A673 (cell line): ENCODE measurements around the gene RASIP1. TPM values are rescaled to one million over a fixed set of nuclear protein-coding genes. Genes with fewer than 3 reads are reported as not detected.
"Not testable (repeated sequence)": the region's sequence is repeated elsewhere in the genome, so short reads cannot be mapped to it uniquely, and the experiment has no call there.

Source experiments
- BruUV-seq: library from RNA; stranded (reverse); fragments of 400-500 nt; replicated peaks from 2 replicates; lab custom pipeline; 2021; lab: Mats Ljungman, UMichigan
- CTCF ChIA-PET: fragments of 300-600 bp; sonication (Branson Sonifier 250); formaldehyde crosslinking; loops from one replicate; lab custom pipeline; 2022; ENCODE audit warnings: antibody characterized with exemption; lab: Charles Lee
- POLR2A ChIA-PET: fragments of 300-600 bp; sonication (Branson Sonifier 250); formaldehyde crosslinking; loops from one replicate; lab custom pipeline; 2022; ENCODE audit warnings: antibody characterized with exemption; ENCODE audit not compliant: low non-redundant PET; lab: Charles Lee
- DNase-seq: peaks from one replicate; pipeline ENCODE4 v3.0.0-alpha.2; 2015; ENCODE audit warnings: low spot score
- H3K27ac ChIP-seq: fragments of 200-600 bp; sonication (generic); 2 replicates; pipeline ENCODE4 v1.5.1; 2016; ENCODE audit warnings: mixed run types, low read depth, mild to moderate bottlenecking, mixed read lengths, antibody characterized with exemption, low read length; ENCODE audit not compliant: poor library complexity, severe bottlenecking
- H3K27me3 ChIP-seq: fragments of 200-600 bp; sonication (generic); replicated peaks from 2 replicates; pipeline ENCODE4 v1.6.1; 2017; ENCODE audit warnings: mixed run types, low read depth, mild to moderate bottlenecking, mixed read lengths, antibody characterized with exemption, low read length; ENCODE audit not compliant: insufficient read depth, poor library complexity
- H3K36me3 ChIP-seq: fragments of 200-600 bp; sonication (generic); 2 replicates; pipeline ENCODE4 v1.6.1; 2016; ENCODE audit warnings: mixed run types, mild to moderate bottlenecking, mixed read lengths, antibody characterized with exemption, low read length; ENCODE audit not compliant: insufficient read depth, poor library complexity, severe bottlenecking
- H3K4me1 ChIP-seq: fragments of 200-600 bp; sonication (generic); 2 replicates; pipeline ENCODE4 v1.6.1; 2017; ENCODE audit warnings: mixed run types, mild to moderate bottlenecking, mixed read lengths, antibody characterized with exemption, low read length; ENCODE audit not compliant: insufficient read depth, poor library complexity, severe bottlenecking
- H3K4me3 ChIP-seq: fragments of 200-600 bp; sonication (generic); 2 replicates; pipeline ENCODE4 v1.5.1; 2016; ENCODE audit warnings: low read depth, mixed run types, mild to moderate bottlenecking, mixed read lengths, low read length; ENCODE audit not compliant: poor library complexity, severe bottlenecking
- H3K9me3 ChIP-seq: fragments of 200-600 bp; sonication (generic); 2 replicates; pipeline ENCODE4 v1.6.1; 2016; ENCODE audit warnings: mixed run types, low read depth, mild to moderate bottlenecking, mixed read lengths, antibody characterized with exemption, low read length; ENCODE audit not compliant: poor library complexity, severe bottlenecking
- EZH2 ChIP-seq: fragments of 200-600 bp; sonication (generic); IDR thresholded peaks from 2 replicates; pipeline ENCODE4 v1.6.1; 2017; ENCODE audit warnings: borderline replicate concordance, low read depth, mild to moderate bottlenecking, mixed read lengths, antibody characterized with exemption, low read length; ENCODE audit not compliant: poor library complexity, severe bottlenecking
- intact Hi-C: fragments of 100-400 bp; cut with micrococcal nuclease; formaldehyde crosslinking; loops from one replicate; pipeline ENCODE4 v1.10.0; 2022; ENCODE audit not compliant: unreplicated experiment
- total RNA-seq: library from RNA; stranded (reverse); gene quantifications from 2 replicates; pipeline ENCODE4 v1.2.3, GENCODE V29; 2021
- TF ChIP-seq, protein P1 (sequence below): fragments of 300-800, 200-600 bp; sonication (generic); conservative IDR thresholded peaks from 2 replicates; pipeline ENCODE4 v1.5.1; 2017; ENCODE audit warnings: low read depth, mild to moderate bottlenecking, antibody characterized with exemption, low read length, moderate library complexity, mixed read lengths

Gene RASIP1
- total RNA-seq, 1 experiment from 2014 or later: 3.8 TPM

DNA sequence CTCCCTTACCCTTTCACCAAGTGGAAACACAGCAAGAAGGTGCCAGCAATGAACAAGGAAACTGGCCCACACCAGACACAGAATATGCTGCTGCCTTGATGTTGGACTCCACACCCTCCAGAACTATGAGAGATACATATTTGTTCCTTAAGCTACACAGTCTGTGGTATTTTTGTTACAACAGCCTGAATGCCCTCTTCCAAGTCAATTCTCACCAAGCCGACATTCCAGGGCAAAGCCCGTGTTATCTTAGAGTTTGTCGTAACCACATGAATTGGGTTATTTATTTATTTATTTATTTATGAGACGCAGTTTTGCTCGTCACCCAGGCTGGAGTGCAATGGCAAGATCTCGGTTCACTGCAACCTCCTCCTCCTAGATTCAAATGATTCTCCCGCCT is 29.9 kb upstream of the RASIP1 start:
- CTCF ChIA-PET: no interaction called here
- Histone ChIP-seq H3K4me1 (no peaks in the 10 kb centered on the region), H3K27ac (no peak overlapping the region), H3K4me3 (no peak overlapping the region), H3K36me3 (no peaks in the 10 kb centered on the region), H3K9me3 (no peaks in the 10 kb centered on the region), H3K27me3 (no peaks in the 10 kb centered on the region)
- TF ChIP-seq EZH2: no peak
- TF ChIP-seq, protein P1, sequence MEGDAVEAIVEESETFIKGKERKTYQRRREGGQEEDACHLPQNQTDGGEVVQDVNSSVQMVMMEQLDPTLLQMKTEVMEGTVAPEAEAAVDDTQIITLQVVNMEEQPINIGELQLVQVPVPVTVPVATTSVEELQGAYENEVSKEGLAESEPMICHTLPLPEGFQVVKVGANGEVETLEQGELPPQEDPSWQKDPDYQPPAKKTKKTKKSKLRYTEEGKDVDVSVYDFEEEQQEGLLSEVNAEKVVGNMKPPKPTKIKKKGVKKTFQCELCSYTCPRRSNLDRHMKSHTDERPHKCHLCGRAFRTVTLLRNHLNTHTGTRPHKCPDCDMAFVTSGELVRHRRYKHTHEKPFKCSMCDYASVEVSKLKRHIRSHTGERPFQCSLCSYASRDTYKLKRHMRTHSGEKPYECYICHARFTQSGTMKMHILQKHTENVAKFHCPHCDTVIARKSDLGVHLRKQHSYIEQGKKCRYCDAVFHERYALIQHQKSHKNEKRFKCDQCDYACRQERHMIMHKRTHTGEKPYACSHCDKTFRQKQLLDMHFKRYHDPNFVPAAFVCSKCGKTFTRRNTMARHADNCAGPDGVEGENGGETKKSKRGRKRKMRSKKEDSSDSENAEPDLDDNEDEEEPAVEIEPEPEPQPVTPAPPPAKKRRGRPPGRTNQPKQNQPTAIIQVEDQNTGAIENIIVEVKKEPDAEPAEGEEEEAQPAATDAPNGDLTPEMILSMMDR: no peak
- no peak for DNase-seq
- intact Hi-C loops: no loop called here
- POLR2A ChIA-PET: no interaction called here
- BruUV-seq: no TSS peak

- ChIA-PET CTCF (no interaction called here), POLR2A (no interaction called here)
- BruUV-seq: no TSS peak
Observed at GRCh38 chr19:48768994-48769713, 28.7 kb upstream of the RASIP1 start.

DNA sequence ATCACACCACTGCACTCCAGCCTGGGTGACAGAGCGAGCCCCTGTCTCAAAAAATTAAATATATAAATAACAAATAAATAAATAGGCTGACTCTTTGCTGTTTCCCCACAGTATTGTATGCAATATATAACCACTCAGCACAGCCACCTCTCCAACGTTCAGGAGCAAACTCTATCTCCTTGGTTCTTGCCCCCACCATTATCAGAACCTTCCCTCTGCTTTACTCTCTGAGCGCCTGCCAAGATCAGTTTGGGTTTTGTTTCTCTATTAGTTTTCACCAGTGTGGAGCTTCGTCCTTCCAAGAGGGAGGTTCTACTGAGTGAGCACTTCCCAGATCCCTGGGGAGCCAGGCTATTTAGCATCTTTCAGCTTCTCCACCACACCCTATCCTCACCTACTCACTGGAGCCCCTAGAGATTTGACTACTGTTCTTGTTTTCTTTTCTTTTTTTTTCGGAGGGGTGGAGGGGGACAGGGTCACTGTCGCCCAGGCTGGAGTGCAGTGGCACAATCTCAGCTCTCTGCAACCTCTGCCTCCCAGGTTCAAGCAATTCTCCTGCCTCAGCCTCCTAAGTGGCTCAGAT is 27.9 kb upstream of the RASIP1 start:
- H3K27ac ChIP-seq, CTCF ChIA-PET, H3K4me1 ChIP-seq, H3K4me3 ChIP-seq, BruUV-seq, H3K36me3 ChIP-seq, POLR2A ChIA-PET, H3K9me3 ChIP-seq, DNase-seq, H3K27me3 ChIP-seq, intact Hi-C loops: not testable (repeated sequence)

More at GRCh38 chr19:48768994-48769713, 28.7 kb upstream of the RASIP1 start:
- H3K36me3 ChIP-seq: no peaks in the 10 kb centered on the region
- H3K4me3 ChIP-seq: no peak overlapping the region
- no peak for DNase-seq
- no peaks in the 10 kb centered on the region for H3K27me3 ChIP-seq
- TF ChIP-seq EZH2: no peak
- H3K27ac ChIP-seq: no peak overlapping the region
- H3K9me3 ChIP-seq: no peaks in the 10 kb centered on the region
- no peaks in the 10 kb centered on the region for H3K4me1 ChIP-seq
- intact Hi-C loops: no loop called here

DNA sequence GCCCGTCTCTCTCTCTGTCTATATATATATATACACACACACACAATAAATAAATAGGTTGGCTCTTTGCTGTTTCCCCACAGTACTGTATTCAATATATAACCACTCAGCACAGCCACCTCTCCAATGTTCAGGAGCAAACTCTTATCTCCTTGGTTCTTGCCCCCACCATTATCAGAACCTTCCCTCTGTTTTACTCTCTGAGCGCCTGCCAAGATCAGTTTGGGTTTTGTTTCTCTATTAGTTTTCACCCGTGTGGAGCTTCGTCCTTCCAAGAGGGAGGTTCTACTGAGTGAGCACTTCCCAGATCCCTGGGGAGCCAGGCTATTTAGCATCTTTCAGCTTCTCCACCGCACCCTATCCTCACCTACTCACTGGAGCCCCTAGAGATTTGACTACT is 25.4 kb upstream of the RASIP1 start:
- not testable (repeated sequence) for H3K27ac ChIP-seq, H3K27me3 ChIP-seq

More for the DNA sequence above, 25.4 kb upstream of the RASIP1 start:
- intact Hi-C loops, POLR2A ChIA-PET, CTCF ChIA-PET, H3K4me1 ChIP-seq, H3K36me3 ChIP-seq, H3K9me3 ChIP-seq, BruUV-seq, DNase-seq, H3K4me3 ChIP-seq: not testable (repeated sequence)
